ENCODE results near the gene GNB1. TPM values are rescaled to one million over a fixed set of nuclear protein-coding genes. Genes with fewer than 3 reads are reported as not detected.

GNB1 gene
- total and polyA plus RNA-seq, 3 donors from 2014 or later: 223 to 256 (median 240) TPM

DNA sequence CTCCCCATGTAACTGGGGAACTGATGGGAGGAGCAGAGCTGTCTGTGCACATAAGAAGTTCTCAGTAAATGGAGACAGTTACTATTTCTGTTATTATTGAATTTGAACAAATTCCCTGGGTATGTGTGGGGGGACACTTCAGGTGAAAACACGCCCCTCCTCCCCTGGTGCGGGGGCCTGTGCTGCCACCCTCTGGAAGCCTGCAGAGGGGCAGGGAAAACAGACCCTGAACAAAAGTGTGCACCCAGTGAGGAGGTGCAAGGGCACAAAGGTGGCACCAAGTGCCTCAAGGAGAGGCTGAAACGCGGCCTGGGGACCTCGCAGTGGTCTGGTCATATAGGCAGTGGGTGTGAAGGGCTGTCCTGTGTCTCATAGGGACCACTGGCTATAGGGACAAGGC is 94.4 kb downstream of the GNB1 start:
- H3K9me3 ChIP-seq: no peaks in the 10 kb centered on the region
- H3K36me3 ChIP-seq (ENCODE audit: low read depth, missing control alignments): no peaks in the 10 kb centered on the region
- 83 to 84% methylated on average over 5 of the region's 5 CpGs for WGBS, 2 donors
- no peak overlapping the region for H3K27ac ChIP-seq
- no peaks in the 10 kb centered on the region for H3K4me1 ChIP-seq
- H3K27me3 ChIP-seq: no peaks in the 10 kb centered on the region
- DNase-seq: no peak
- intact Hi-C loops (cut with DNase I; ENCODE audit: low total_unique reads): no loop called here
- TF ChIP-seq POLR2A (IDR thresholded peaks at IDR 0.05): no peak
- no peak overlapping the region for H3K4me3 ChIP-seq

- intact Hi-C loops (cut with DNase I; ENCODE audit: low total_unique reads): no loop called here
- H3K36me3 ChIP-seq (ENCODE audit: low read depth, missing control alignments): no peaks in the 10 kb centered on the region
- WGBS, 2 donors: 92 to 97% methylated on average over 10 of the region's 10 CpGs
- no peaks in the 10 kb centered on the region for H3K27me3 ChIP-seq
- no peaks in the 10 kb centered on the region for H3K4me1 ChIP-seq
- no peak for DNase-seq
- H3K9me3 ChIP-seq: no peaks in the 10 kb centered on the region
- TF ChIP-seq CTCF (IDR thresholded peaks at IDR 0.05): no peak
- TF ChIP-seq POLR2A (IDR thresholded peaks at IDR 0.05): no peak
- no peak overlapping the region for H3K27ac ChIP-seq
- H3K4me3 ChIP-seq: no peak overlapping the region
These were observed 95.9 kb downstream of the GNB1 start for GRCh38 chr1:1794999-1795398.

DNA sequence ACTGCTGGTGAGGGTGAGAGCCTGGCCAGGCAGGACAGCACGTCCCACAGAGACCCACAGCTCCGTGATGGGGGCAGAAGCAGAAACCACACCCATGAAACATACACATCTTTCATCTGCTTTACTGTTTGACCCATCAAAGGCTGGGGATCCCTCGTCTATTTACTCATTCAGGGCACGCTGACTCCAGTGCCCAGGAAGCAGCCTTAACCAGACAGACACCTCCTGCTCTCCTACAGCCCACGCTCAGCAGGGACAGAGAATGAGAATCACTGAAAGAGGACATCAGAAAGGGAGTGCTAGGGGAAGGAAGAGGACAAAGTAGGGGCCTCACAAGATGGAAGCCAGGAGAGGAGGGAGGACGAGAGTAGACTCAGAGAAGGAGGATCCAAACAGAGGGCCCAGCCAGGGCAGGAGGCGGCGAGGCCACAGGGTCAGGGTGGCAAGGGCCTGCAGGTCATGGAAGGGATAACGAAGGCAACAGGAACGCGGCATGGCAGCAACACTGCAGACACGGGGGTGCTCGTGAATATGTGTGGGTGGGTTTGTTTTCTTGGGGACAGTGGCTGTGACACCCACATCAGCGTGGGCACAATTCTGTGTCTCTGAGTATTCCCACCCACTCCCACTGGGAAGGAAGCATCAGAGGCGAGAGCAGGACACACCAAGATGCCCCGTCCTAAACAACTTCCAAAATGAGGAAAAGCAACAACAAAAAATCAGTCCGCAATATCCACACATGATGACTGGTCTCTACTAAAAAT is 97.2 kb downstream of the GNB1 start:
- WGBS, 2 donors: 85 to 89% methylated on average over 17 of the region's 17 CpGs
- intact Hi-C loops (cut with DNase I; ENCODE audit: low total_unique reads): no loop called here

DNA sequence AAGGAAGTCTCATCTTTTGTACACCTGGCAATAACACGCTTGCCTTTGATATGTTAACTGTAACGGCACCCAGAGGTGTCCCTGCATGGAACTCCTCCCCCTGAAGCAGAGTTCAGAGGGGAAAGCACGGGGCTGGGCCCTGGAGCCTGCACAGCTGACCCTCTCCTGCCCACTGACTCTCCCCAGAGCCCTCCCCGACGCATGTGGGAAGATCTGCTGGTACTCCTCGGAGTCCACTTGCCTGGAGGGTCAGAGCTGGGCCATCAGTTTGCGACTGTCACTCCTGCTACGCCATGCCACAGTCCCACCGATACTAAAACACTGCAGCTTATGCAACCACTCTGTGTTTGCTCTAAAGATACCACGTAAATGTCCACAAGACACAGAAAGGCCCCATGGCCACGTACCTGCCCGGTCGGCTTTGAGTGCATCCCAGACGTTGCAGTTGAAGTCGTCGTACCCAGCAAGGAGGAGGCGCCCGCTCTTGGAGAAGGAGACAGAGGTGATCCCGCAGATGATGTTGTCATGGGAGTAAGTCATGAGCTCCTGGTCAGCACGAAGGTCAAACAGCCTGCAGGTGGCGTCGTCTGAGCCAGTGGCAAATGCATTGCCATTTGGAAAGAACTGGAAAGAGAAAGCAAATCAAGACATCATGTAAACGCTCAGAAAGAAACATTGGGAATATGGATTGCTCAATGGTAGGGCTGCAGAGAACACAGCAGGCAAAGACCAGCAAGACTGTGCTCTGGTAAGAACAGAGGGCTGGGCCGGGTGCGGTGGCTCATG is 102.0 kb downstream of the GNB1 start:
- Histone ChIP-seq H3K36me3 (ENCODE audit: low read depth, missing control alignments) (no peaks in the 10 kb centered on the region), H3K9me3 (no peaks in the 10 kb centered on the region), H3K4me3 (no peak overlapping the region), H3K4me1 (peaks cover 4% of the 10 kb centered on the region), H3K27ac (peak overlapping the region in 1 of 2 donors; percentile 14), H3K27me3 (no peaks in the 10 kb centered on the region)
- peak; percentile 34 for DNase-seq
- 77 to 82% methylated on average over 17 to 25 of the region's 25 CpGs for WGBS, 2 donors
- intact Hi-C loops (cut with DNase I; ENCODE audit: low total_unique reads): no loop called here
- TF ChIP-seq POLR2A (IDR thresholded peaks at IDR 0.05) (no peak), CTCF (IDR thresholded peaks at IDR 0.05) (no peak)

More for the DNA sequence above, 97.2 kb downstream of the GNB1 start:
- no peak for DNase-seq
- no peak overlapping the region for H3K4me3 ChIP-seq
- TF ChIP-seq POLR2A (IDR thresholded peaks at IDR 0.05) (no peak), CTCF (IDR thresholded peaks at IDR 0.05) (no peak)
- H3K27me3 ChIP-seq: no peaks in the 10 kb centered on the region
- H3K4me1 ChIP-seq: no peaks in the 10 kb centered on the region
- no peaks in the 10 kb centered on the region for H3K9me3 ChIP-seq
- no peaks in the 10 kb centered on the region for H3K36me3 ChIP-seq (ENCODE audit: low read depth, missing control alignments)
- no peak overlapping the region for H3K27ac ChIP-seq

DNA sequence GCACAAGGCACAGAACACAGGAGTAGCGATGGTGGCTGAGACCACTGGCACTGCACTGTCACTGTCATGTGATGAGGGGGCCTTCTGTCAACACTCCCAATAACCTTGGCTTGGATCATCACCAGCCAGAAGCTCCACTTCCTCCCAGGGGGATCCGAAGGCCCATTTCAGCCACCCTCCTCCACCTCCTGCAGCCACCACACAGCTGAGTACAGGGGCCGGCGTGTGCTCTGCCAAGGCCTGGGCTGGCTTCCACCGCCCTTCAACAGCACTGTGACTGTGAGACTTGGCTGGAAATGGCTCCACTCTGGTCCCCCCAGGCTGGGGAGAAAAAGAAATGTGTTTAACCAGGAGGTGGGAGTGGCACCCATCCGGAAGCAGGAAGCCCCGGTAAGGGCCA is 102.8 kb downstream of the GNB1 start:
- 54 to 70% methylated on average over 7 of the region's 7 CpGs for WGBS, 2 donors

More for the DNA sequence above, 102.8 kb downstream of the GNB1 start:
- H3K27me3 ChIP-seq: no peaks in the 10 kb centered on the region
- H3K36me3 ChIP-seq (ENCODE audit: low read depth, missing control alignments): no peaks in the 10 kb centered on the region
- intact Hi-C loops (cut with DNase I; ENCODE audit: low total_unique reads): no loop called here
- no peak overlapping the region for H3K27ac ChIP-seq
- peaks cover 4% of the 10 kb centered on the region for H3K4me1 ChIP-seq
- H3K9me3 ChIP-seq: no peaks in the 10 kb centered on the region
- TF ChIP-seq POLR2A (IDR thresholded peaks at IDR 0.05) (no peak), CTCF (IDR thresholded peaks at IDR 0.05) (no peak)
- no peak overlapping the region for H3K4me3 ChIP-seq
- no peak for DNase-seq

Data from testis (tissue), 3 donors.